Ovary (tissue), 9 donors: ENCODE results near the gene PSMC3. TPM values are rescaled to one million over a fixed set of nuclear protein-coding genes. Genes with fewer than 3 reads are reported as not detected.

Source experiments
- DNase-seq, 5 donors: peaks; one replicate each; pipeline ENCODE4 v3.0.0-alpha.2; 2019 to 2020
- H3K27ac ChIP-seq, 2 donors: fragments of 200-600 bp; one replicate each; pipeline versions ENCODE4 v1.5.1 to v1.8.0; 2019 to 2022
- H3K27me3 ChIP-seq: fragments of 200-600 bp; one replicate; pipeline ENCODE4 v1.8.0; 2022
- H3K36me3 ChIP-seq: fragments of 200-600 bp; sonication (generic); one replicate; pipeline ENCODE4 v1.5.1; 2019
- H3K4me1 ChIP-seq: one replicate; pipeline ENCODE4 v1.8.1; 2013; ENCODE audit warnings: mild to moderate bottlenecking, moderate library complexity; ENCODE audit not compliant: insufficient read depth
- H3K4me3 ChIP-seq: fragments of 200-600 bp; sonication (generic); one replicate; pipeline ENCODE4 v1.5.1; 2017
- H3K9me3 ChIP-seq, 2 donors: fragments of 200-600 bp in 1 of 2; sonication (generic) in 1 of 2; one replicate each; pipeline versions ENCODE4 v1.5.1 to v1.8.1; 2013 to 2019; ENCODE audit warnings: mild to moderate bottlenecking in 1 of 2, moderate library complexity in 1 of 2
- CTCF ChIP-seq, 3 donors: fragments of 450-650 bp in 2 of 3; fragments of 200-600 bp in 1 of 3; IDR thresholded peaks; one replicate each; pipeline versions ENCODE4 v1.5.1 to v1.8.0; 2016 to 2022; ENCODE audit warnings: antibody characterized with exemption in 3 of 3, mild to moderate bottlenecking in 1 of 3
- EP300 ChIP-seq: sonication (generic); formaldehyde crosslinking; IDR thresholded peaks from one replicate; pipeline ENCODE4 v1.6.1; 2017; ENCODE audit warnings: antibody characterized with exemption
- POLR2A ChIP-seq: fragments of 450-650 bp; IDR thresholded peaks from one replicate; pipeline ENCODE4 v1.6.1; 2017; ENCODE audit warnings: antibody characterized with exemption, mild to moderate bottlenecking, moderate library complexity
- WGBS, 3 donors: extraction: QIAGEN DNeasy Blood & Tissue Kit in 1 of 3; methylation state at CpG; one replicate each; pipeline versions ENCODE4 v1.1.5 to v1.1.7; 2013 to 2017; 5-methylcytosine and 5-hydroxymethylcytosine counted together
- intact Hi-C, 4 donors: fragments of 100-400 bp; cut with DNase I; formaldehyde crosslinking; loops; one replicate each; pipeline versions ENCODE4 v1.11.0 to v1.15.1; 2022 to 2023
- polyA plus RNA-seq, 2 donors: library from polyadenylated mRNA; stranded (reverse); fragments of 200-250 nt in 1 of 2; fragments of 350-450 nt in 1 of 2; fragmentation: Illumina TruSeq in 1 of 2; extraction: RNeasy Lipid Tissue Mini Kit (QIAGEN cat#74804) in 1 of 2; gene quantifications; one replicate each; pipeline ENCODE4 v1.2.3, GENCODE V29; 2013 to 2014
- total RNA-seq, 7 donors: library from RNA; depleted of rRNA in 2 of 7; stranded (reverse); fragments of >200 nt in 2 of 7; fragmentation: NEBNext Ultra II Directional in 3 of 7; extraction: Animal tissue kit (Norgen Biotek cat#: 25700) in 3 of 7; gene quantifications; one replicate each; pipeline versions ENCODE4 v1.1.0 to v1.2.4, GENCODE V29; 2016 to 2023
- donor health status: DM: no; HTN: no; CAD: no; lungs with moderate emphysema.
- donor health status: DM: no; HTN: no; CAD: no.
- donor health status: Bipolar disorder and iron deficiency.
- donor health status: DM: yes; HTN: yes; CAD: no.
- donor health status: DM: no; HTN: no; CAD: no.
- donor health status: DM: yes; HTN: yes; CAD: no.

Gene PSMC3
- total and polyA plus RNA-seq, 9 donors = 60.7 to 267 (median 87.2) TPM

GRCh38 chr11:47430524-47430923 lies 4.3 kb upstream of the PSMC3 start:
- intact Hi-C loops = no loop called here
- TF ChIP-seq CTCF (IDR thresholded peaks at IDR 0.05) (no peak), EP300 (no peak), POLR2A (no peak)
- no peak overlapping the region for H3K4me3 ChIP-seq
- H3K36me3 ChIP-seq = no peaks in the 10 kb centered on the region
- WGBS, 3 donors = 52 to 65% (median 63%) methylated on average over 5 of the region's 5 CpGs
- H3K4me1 ChIP-seq = no peaks in the 10 kb centered on the region
- H3K27ac ChIP-seq = no peak overlapping the region
- H3K27me3 ChIP-seq = no peaks in the 10 kb centered on the region
- H3K9me3 ChIP-seq = no peaks in the 10 kb centered on the region
- no peak for DNase-seq

GRCh38 chr11:47425611-47426010 lies 628 bp downstream of the PSMC3 start:
- peak overlapping the region; percentile 81 for H3K27ac ChIP-seq
- no peak for DNase-seq
- H3K4me3 ChIP-seq = peak overlapping the region; percentile 98
- WGBS, 3 donors = 0 to 1% (median 1%) methylated on average over 14 of the region's 14 CpGs
- H3K9me3 ChIP-seq = no peaks in the 10 kb centered on the region
- H3K27me3 ChIP-seq = no peaks in the 10 kb centered on the region
- no peak for TF ChIP-seq CTCF (IDR thresholded peaks at IDR 0.05)
- TF ChIP-seq POLR2A = no peak
- no peaks in the 10 kb centered on the region for H3K4me1 ChIP-seq
- H3K36me3 ChIP-seq = no peaks in the 10 kb centered on the region
- intact Hi-C loops = no loop called here

- DNase-seq = no peak
- Histone ChIP-seq H3K27me3 (no peaks in the 10 kb centered on the region), H3K4me1 (no peaks in the 10 kb centered on the region), H3K27ac (no peak overlapping the region), H3K36me3 (no peaks in the 10 kb centered on the region), H3K4me3 (no peak overlapping the region), H3K9me3 (no peaks in the 10 kb centered on the region)
- intact Hi-C loops = loop anchor here in 1 of 4 donors (10.0 kb wide), 1 partner anchor 234 kb away; the partner anchor contains the start of gene PACSIN3
- TF ChIP-seq CTCF (IDR thresholded peaks at IDR 0.05) (no peak), POLR2A (no peak), EP300 (no peak)
- 65 to 66% (median 65%) methylated on average over 23 of the region's 23 CpGs for WGBS, 3 donors
Measured at GRCh38 chr11:47418454-47419259, 7.6 kb downstream of the PSMC3 start.

GRCh38 chr11:47417712-47418111 lies 8.5 kb downstream of the PSMC3 start:
- Histone ChIP-seq H3K36me3 (no peaks in the 10 kb centered on the region), H3K4me3 (no peak overlapping the region), H3K4me1 (no peaks in the 10 kb centered on the region), H3K9me3 (no peaks in the 10 kb centered on the region), H3K27ac (no peak overlapping the region), H3K27me3 (no peaks in the 10 kb centered on the region)
- DNase-seq = no peak
- WGBS, 3 donors = 72 to 80% (median 77%) methylated on average over 6 of the region's 6 CpGs
- intact Hi-C loops = loop anchor here in 1 of 4 donors (10.0 kb wide), 1 partner anchor 233 kb away; the partner anchor contains the start of gene PACSIN3
- TF ChIP-seq CTCF (IDR thresholded peaks at IDR 0.05) = no peak
- no peak for TF ChIP-seq POLR2A
- no peak for TF ChIP-seq EP300
